SK-N-SH (cell line): ENCODE measurements around the gene ACD. TPM values are rescaled to one million over a fixed set of nuclear protein-coding genes. Genes with fewer than 3 reads are reported as not detected.

Source experiments
- CTCF ChIA-PET: fragments of 300-600, 350-600 bp; formaldehyde crosslinking; extraction: SDS; loops from one replicate; lab custom pipeline; 2021; lab: Yijun Ruan, JAX
- POLR2A ChIA-PET: fragments of 350-600 bp; sonication (Branson Sonifier 250); formaldehyde crosslinking; extraction: SDS; loops from one replicate; lab custom pipeline; 2020; ENCODE audit warnings: antibody characterized with exemption, inconsistent platforms; lab: Yijun Ruan, JAX
- DNase-seq: peaks from one replicate; pipeline ENCODE4 v3.0.0; 2012
- H2AFZ ChIP-seq: fragments of 200-600 bp; sonication (generic); 2 replicates; pipeline ENCODE4 v1.8.1; 2016; ENCODE audit warnings: antibody characterized with exemption, mild to moderate bottlenecking, low read depth
- H3F3A ChIP-seq: fragments of 200-600 bp; sonication (generic); replicated peaks from 2 replicates; pipeline ENCODE3; 2016; ENCODE audit warnings: antibody characterized with exemption, mild to moderate bottlenecking; ENCODE audit not compliant: insufficient read depth
- H3K27ac ChIP-seq, 2 experiments: fragments of 200-500 bp in 1 of 2; fragments of 200-600 bp in 1 of 2; sonication (Bioruptor generic) in 1 of 2; sonication (generic), shearing (Covaris generic) in 1 of 2; 2 replicates each; pipeline versions ENCODE4 v1.5.1 to v1.6.1; 2014 to 2016; ENCODE audit warnings: low read depth in 2 of 2, inconsistent platforms in 1 of 2, low read length in 1 of 2, mild to moderate bottlenecking in 1 of 2, mixed read lengths in 1 of 2
- H3K27me3 ChIP-seq: fragments of 200-600 bp; sonication (generic), shearing (Covaris generic); 2 replicates; pipeline ENCODE4 v1.6.1; 2016; ENCODE audit warnings: mixed run types; ENCODE audit not compliant: insufficient read depth
- H3K36me3 ChIP-seq, 2 experiments: fragments of 200-500 bp in 1 of 2; fragments of 200-600 bp in 1 of 2; sonication (Bioruptor generic) in 1 of 2; sonication (generic) in 1 of 2; replicated peaks in 1 of 2; 2 replicates each; pipeline versions ENCODE3 to v1.5.1; 2014 to 2016; ENCODE audit warnings: low read length in 1 of 2, mild to moderate bottlenecking in 1 of 2; ENCODE audit not compliant: insufficient read depth in 2 of 2, control insufficient read depth in 1 of 2
- H3K4me1 ChIP-seq, 2 experiments: fragments of 200-500 bp in 1 of 2; fragments of 200-600 bp in 1 of 2; sonication (Bioruptor generic) in 1 of 2; sonication (generic), shearing (Covaris generic) in 1 of 2; 2 replicates each; pipeline versions ENCODE4 v1.5.1 to v1.6.1; 2014 to 2016; ENCODE audit warnings: low read depth in 1 of 2, low read length in 1 of 2, mixed run types in 1 of 2; ENCODE audit not compliant: insufficient read depth in 2 of 2, control insufficient read depth in 1 of 2
- H3K4me2 ChIP-seq: fragments of 200-600 bp; sonication (generic), shearing (Covaris generic); 2 replicates; pipeline ENCODE4 v1.6.1; 2017; ENCODE audit warnings: mixed run types
- H3K4me3 ChIP-seq, 2 experiments: fragments of 200-500 bp in 1 of 2; fragments of 200-600 bp in 1 of 2; sonication (Bioruptor generic) in 1 of 2; sonication (generic), shearing (Covaris generic) in 1 of 2; 2 replicates each; pipeline versions ENCODE4 v1.5.1 to v1.8.1; 2014 to 2016; ENCODE audit warnings: low read depth in 2 of 2, inconsistent platforms in 1 of 2, low read length in 1 of 2, mild to moderate bottlenecking in 1 of 2, mixed read lengths in 1 of 2, moderate library complexity in 1 of 2
- H3K79me2 ChIP-seq: fragments of 200-600 bp; sonication (generic); 2 replicates; pipeline ENCODE4 v1.8.1; 2017; ENCODE audit warnings: mild to moderate bottlenecking; ENCODE audit not compliant: insufficient read depth
- H3K9ac ChIP-seq: fragments of 200-600 bp; sonication (generic); 2 replicates; pipeline ENCODE4 v1.6.1; 2017; ENCODE audit warnings: mixed run types
- H3K9me2 ChIP-seq: fragments of 200-600 bp; sonication (generic); 2 replicates; pipeline ENCODE4 v1.6.1; 2017; ENCODE audit warnings: mixed run types
- H3K9me3 ChIP-seq: fragments of 200-600 bp; sonication (generic); 2 replicates; pipeline ENCODE4 v1.6.1; 2017; ENCODE audit warnings: mixed run types, mild to moderate bottlenecking, moderate library complexity
- H4K20me1 ChIP-seq: fragments of 200-600 bp; sonication (generic); 2 replicates; pipeline ENCODE4 v1.6.1; 2017; ENCODE audit warnings: mild to moderate bottlenecking, mixed run types; ENCODE audit not compliant: insufficient read depth
- ELF1 ChIP-seq: IDR thresholded peaks from 2 replicates; pipeline ENCODE4 v1.4.0; 2012
- EZH2phosphoT487 ChIP-seq: fragments of 200-600 bp; sonication (generic); IDR thresholded peaks from 2 replicates; pipeline ENCODE4 v1.6.1; 2017; ENCODE audit warnings: low read depth, mixed run types, mild to moderate bottlenecking, antibody characterized with exemption, moderate library complexity, borderline replicate concordance
- GATA2 ChIP-seq: sonication (generic); formaldehyde crosslinking; IDR thresholded peaks from 2 replicates; pipeline ENCODE4 v1.5.0; 2020; ENCODE audit warnings: mild to moderate bottlenecking, missing genetic modification reagents
- MEF2A ChIP-seq: IDR thresholded peaks from 2 replicates; pipeline ENCODE4 v1.4.0; 2012; ENCODE audit warnings: low read depth, borderline replicate concordance
- MXI1 ChIP-seq: IDR thresholded peaks from 2 replicates; pipeline ENCODE4 v1.6.1; 2012; ENCODE audit warnings: mild to moderate bottlenecking, low read depth, low read length, improper control_type of control experiment
- NFIC ChIP-seq: IDR thresholded peaks from 2 replicates; pipeline ENCODE4 v1.4.0; 2012; ENCODE audit warnings: borderline replicate concordance
- NRF1 ChIP-seq: IDR thresholded peaks from 2 replicates; pipeline ENCODE4 v1.6.1; 2012; ENCODE audit warnings: low read depth, mild to moderate bottlenecking, low read length
- RCOR1 ChIP-seq: fragments of 150-350 bp; IDR thresholded peaks from 2 replicates; pipeline ENCODE4 v1.6.1; 2017; ENCODE audit warnings: antibody characterized with exemption, low read length
- RFX5 ChIP-seq: IDR thresholded peaks from 2 replicates; pipeline ENCODE4 v1.6.1; 2012; ENCODE audit warnings: mild to moderate bottlenecking, improper control_type of control experiment, low read length
- RXRA ChIP-seq: IDR thresholded peaks from 2 replicates; pipeline ENCODE4 v1.4.0; 2012; ENCODE audit warnings: low read depth, mild to moderate bottlenecking, borderline replicate concordance
- TCF12 ChIP-seq: IDR thresholded peaks from 2 replicates; pipeline ENCODE4 v1.4.0; 2012
- TEAD4 ChIP-seq: IDR thresholded peaks from 2 replicates; pipeline ENCODE4 v1.4.0; 2012; ENCODE audit warnings: mild to moderate bottlenecking, borderline replicate concordance; ENCODE audit not compliant: insufficient read depth
- WGBS: methylation state at CpG from one replicate; pipeline ENCODE4 v1.1.6; 2017; ENCODE audit warnings: low lambda C conversion rate; 5-methylcytosine and 5-hydroxymethylcytosine counted together
- polyA plus RNA-seq, 3 experiments: library from polyadenylated mRNA; depleted of rRNA; stranded (reverse); fragments of >200 nt; gene quantifications; 2 replicates each; pipeline ENCODE4 v1.2.3, GENCODE V29; 2012
- TF ChIP-seq, protein P1 (sequence below): IDR thresholded peaks from 2 replicates; pipeline ENCODE4; 2012
- TF ChIP-seq, protein P2 (sequence below): fragments of 150-350 bp; IDR thresholded peaks from 2 replicates; pipeline ENCODE4 v1.6.1; 2017; ENCODE audit warnings: antibody characterized with exemption, low read length, low read depth, borderline replicate concordance
- TF ChIP-seq, protein P3 (sequence below): IDR thresholded peaks from 2 replicates; pipeline ENCODE4 v1.4.0; 2012; ENCODE audit warnings: low read depth, borderline replicate concordance
- TF ChIP-seq, protein P4 (sequence below): fragments of 200-600 bp; sonication (generic); IDR thresholded peaks from 2 replicates; pipeline ENCODE4 v1.6.1; 2017; ENCODE audit warnings: antibody characterized with exemption, mild to moderate bottlenecking, moderate library complexity
- TF ChIP-seq, protein P5 (sequence below): fragments of 150-350 bp; IDR thresholded peaks from 2 replicates; pipeline ENCODE4 v1.6.1; 2016; ENCODE audit warnings: mild to moderate bottlenecking, low read depth, low read length

Gene ACD
- polyA plus RNA-seq, 1 of the 3 experiments (the other 2 are of a cell fraction), result 37.8 TPM

DNA sequence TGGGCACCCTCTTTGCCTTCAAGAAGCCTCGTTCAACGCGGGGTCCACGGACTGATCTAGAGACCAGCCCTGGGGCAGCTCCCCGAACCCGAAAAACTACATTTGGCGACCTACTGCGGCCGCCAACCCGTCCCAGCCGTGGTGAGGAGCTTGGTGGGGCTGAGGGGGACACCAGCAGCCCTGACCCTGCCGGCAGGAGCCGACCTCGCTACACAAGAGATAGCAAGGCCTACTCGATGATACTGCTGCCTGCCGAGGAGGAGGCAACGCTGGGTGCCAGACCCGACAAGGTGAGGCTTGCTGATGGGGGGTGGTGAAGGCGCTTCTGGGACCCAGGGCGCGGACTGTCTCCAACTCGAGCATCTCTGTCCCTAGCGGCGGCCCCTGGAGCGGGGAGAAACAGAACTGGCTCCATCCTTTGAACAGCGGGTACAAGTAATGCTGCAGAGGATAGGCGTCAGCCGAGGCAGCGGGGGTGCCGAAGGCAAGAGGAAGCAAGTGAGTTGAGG is 5.6 kb downstream of the ACD start:
- POLR2A ChIA-PET, result no interaction called here
- Histone ChIP-seq H4K20me1 (peaks cover 7% of the 10 kb centered on the region; the same call in 1 of the 2 replicates), H3K79me2 (peaks cover 11% of the 10 kb centered on the region), H2AFZ (no peak overlapping the region), H3K27ac (no peak overlapping the region), H3K27me3 (no peaks in the 10 kb centered on the region), H3K4me3 (no peak overlapping the region; a peak in 1 of 4 replicates), H3K9ac (no peak overlapping the region), H3F3A (peaks cover 4% of the 10 kb centered on the region), H3K9me2 (no peaks in the 10 kb centered on the region), H3K4me2 (peak overlapping the region; percentile 94; the same call in 1 of the 2 replicates), H3K4me1 (peaks cover 0 to 20% of the 10 kb centered on the region in 2 experiments; a peak in 1 of 4 replicates), H3K36me3 (peaks cover 0 to 13% of the 10 kb centered on the region in 2 experiments), H3K9me3 (no peaks in the 10 kb centered on the region)
- no peak for DNase-seq
- 84% methylated on average over 15 of the region's 30 CpGs for WGBS
- CTCF ChIA-PET, result interaction anchor here (1.0 to 6.6 kb wide), 2 partner anchors 9 to 132 kb away, joined by 6 to 43 read pairs; partner anchors contain the start of gene CARMIL2
- TF ChIP-seq NFIC (no peak), TEAD4 (no peak), NRF1 (no peak), RCOR1 (no peak), RXRA (no peak), RFX5 (no peak), ELF1 (no peak), MXI1 (no peak), TCF12 (no peak), EZH2phosphoT487 (no peak), MEF2A (no peak), GATA2 (no peak)
- TF ChIP-seq, protein P1, sequence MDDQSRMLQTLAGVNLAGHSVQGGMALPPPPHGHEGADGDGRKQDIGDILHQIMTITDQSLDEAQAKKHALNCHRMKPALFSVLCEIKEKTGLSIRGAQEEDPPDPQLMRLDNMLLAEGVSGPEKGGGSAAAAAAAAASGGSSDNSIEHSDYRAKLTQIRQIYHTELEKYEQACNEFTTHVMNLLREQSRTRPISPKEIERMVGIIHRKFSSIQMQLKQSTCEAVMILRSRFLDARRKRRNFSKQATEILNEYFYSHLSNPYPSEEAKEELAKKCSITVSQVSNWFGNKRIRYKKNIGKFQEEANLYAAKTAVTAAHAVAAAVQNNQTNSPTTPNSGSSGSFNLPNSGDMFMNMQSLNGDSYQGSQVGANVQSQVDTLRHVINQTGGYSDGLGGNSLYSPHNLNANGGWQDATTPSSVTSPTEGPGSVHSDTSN, result no peak
- TF ChIP-seq, protein P2, sequence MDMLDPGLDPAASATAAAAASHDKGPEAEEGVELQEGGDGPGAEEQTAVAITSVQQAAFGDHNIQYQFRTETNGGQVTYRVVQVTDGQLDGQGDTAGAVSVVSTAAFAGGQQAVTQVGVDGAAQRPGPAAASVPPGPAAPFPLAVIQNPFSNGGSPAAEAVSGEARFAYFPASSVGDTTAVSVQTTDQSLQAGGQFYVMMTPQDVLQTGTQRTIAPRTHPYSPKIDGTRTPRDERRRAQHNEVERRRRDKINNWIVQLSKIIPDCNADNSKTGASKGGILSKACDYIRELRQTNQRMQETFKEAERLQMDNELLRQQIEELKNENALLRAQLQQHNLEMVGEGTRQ, result no peak
- TF ChIP-seq, protein P3, sequence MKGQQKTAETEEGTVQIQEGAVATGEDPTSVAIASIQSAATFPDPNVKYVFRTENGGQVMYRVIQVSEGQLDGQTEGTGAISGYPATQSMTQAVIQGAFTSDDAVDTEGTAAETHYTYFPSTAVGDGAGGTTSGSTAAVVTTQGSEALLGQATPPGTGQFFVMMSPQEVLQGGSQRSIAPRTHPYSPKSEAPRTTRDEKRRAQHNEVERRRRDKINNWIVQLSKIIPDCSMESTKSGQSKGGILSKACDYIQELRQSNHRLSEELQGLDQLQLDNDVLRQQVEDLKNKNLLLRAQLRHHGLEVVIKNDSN, result no peak
- TF ChIP-seq, protein P4, sequence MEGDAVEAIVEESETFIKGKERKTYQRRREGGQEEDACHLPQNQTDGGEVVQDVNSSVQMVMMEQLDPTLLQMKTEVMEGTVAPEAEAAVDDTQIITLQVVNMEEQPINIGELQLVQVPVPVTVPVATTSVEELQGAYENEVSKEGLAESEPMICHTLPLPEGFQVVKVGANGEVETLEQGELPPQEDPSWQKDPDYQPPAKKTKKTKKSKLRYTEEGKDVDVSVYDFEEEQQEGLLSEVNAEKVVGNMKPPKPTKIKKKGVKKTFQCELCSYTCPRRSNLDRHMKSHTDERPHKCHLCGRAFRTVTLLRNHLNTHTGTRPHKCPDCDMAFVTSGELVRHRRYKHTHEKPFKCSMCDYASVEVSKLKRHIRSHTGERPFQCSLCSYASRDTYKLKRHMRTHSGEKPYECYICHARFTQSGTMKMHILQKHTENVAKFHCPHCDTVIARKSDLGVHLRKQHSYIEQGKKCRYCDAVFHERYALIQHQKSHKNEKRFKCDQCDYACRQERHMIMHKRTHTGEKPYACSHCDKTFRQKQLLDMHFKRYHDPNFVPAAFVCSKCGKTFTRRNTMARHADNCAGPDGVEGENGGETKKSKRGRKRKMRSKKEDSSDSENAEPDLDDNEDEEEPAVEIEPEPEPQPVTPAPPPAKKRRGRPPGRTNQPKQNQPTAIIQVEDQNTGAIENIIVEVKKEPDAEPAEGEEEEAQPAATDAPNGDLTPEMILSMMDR, result no peak
- TF ChIP-seq, protein P5, sequence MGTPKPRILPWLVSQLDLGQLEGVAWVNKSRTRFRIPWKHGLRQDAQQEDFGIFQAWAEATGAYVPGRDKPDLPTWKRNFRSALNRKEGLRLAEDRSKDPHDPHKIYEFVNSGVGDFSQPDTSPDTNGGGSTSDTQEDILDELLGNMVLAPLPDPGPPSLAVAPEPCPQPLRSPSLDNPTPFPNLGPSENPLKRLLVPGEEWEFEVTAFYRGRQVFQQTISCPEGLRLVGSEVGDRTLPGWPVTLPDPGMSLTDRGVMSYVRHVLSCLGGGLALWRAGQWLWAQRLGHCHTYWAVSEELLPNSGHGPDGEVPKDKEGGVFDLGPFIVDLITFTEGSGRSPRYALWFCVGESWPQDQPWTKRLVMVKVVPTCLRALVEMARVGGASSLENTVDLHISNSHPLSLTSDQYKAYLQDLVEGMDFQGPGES, result no peak
